Mesothelial cell of epicardium (in vitro differentiated cells): ENCODE data around the gene CCDC34. TPM values are rescaled to one million over a fixed set of nuclear protein-coding genes. Genes with fewer than 3 reads are reported as not detected.

Experiments
- DNase-seq, 2 experiments: peaks; one replicate each; pipeline ENCODE4 v3.0.0; 2021; ENCODE audit warnings: low spot score in 2 of 2; ENCODE audit not compliant: unreplicated experiment in 2 of 2
- H3K27ac Mint-ChIP-seq: 2 replicates; pipeline ENCODE4 v1.8.0; 2021; ENCODE audit warnings: mixed read lengths
- H3K27me3 Mint-ChIP-seq: 2 replicates; pipeline ENCODE4 v1.8.0; 2021; ENCODE audit warnings: low read depth, mixed read lengths
- H3K36me3 Mint-ChIP-seq: 2 replicates; pipeline ENCODE4 v1.8.0; 2021; ENCODE audit warnings: mixed read lengths
- H3K4me1 Mint-ChIP-seq: 2 replicates; pipeline ENCODE4 v1.8.0; 2021; ENCODE audit warnings: mixed read lengths
- H3K4me3 Mint-ChIP-seq: 2 replicates; pipeline ENCODE4 v1.8.0; 2021; ENCODE audit warnings: mild to moderate bottlenecking, moderate library complexity, mixed read lengths
- H3K9me3 Mint-ChIP-seq: 2 replicates; pipeline ENCODE4 v1.8.0; 2021; ENCODE audit warnings: mixed read lengths
- total RNA-seq: library from RNA; stranded (reverse); gene quantifications from 3 replicates; pipeline ENCODE4 v1.2.1, GENCODE V29; 2021
- TF ChIP-seq, protein P1 (sequence below): fragments of 200-600 bp; sonication (generic); IDR thresholded peaks from one replicate; pipeline ENCODE4 v1.5.0; 2021; ENCODE audit warnings: antibody characterized with exemption; ENCODE audit not compliant: unreplicated experiment

The CCDC34 gene
- total RNA-seq, 1 donor from 2014 or later, result 13.9 TPM

DNA sequence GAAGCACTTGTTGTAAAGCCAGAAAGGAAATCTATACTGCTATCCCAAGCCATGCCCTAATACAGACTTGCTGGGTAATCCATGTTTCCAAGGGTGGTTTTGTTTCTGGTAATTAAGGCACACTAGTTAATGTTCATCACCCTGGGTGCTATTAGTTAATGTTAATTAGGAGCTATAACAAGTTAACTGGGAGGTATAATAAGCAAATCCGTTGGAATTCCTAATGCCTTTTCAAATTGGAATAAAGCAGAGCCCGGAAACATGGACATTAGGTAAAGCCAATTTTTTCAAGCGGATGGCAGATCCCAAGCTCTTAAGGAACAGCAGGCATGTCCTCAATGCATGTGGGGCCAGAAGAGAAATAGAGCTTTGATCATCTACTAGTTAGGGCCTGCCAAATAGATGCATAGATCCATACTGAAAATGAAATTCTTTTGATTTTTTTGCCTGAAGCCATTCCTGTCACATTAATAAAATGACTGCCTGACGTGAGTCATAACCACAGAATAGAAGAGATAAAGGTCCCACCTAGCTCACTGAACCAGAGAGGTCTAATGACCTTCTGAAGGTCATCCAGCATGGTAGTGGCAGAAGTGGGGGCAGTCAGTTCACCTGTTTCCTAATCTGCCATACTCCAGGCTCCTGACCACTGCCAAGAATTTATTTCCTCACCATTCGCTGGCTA lies 28.5 kb upstream of the CCDC34 start:
- no peak for DNase-seq
- Mint-ChIP-seq H3K36me3 (no peaks in the 10 kb centered on the region), H3K4me3 (no peak overlapping the region), H3K4me1 (peaks cover 62% of the 10 kb centered on the region), H3K9me3 (no peaks in the 10 kb centered on the region), H3K27ac (no peak overlapping the region), H3K27me3 (no peaks in the 10 kb centered on the region)
- TF ChIP-seq, protein P1, sequence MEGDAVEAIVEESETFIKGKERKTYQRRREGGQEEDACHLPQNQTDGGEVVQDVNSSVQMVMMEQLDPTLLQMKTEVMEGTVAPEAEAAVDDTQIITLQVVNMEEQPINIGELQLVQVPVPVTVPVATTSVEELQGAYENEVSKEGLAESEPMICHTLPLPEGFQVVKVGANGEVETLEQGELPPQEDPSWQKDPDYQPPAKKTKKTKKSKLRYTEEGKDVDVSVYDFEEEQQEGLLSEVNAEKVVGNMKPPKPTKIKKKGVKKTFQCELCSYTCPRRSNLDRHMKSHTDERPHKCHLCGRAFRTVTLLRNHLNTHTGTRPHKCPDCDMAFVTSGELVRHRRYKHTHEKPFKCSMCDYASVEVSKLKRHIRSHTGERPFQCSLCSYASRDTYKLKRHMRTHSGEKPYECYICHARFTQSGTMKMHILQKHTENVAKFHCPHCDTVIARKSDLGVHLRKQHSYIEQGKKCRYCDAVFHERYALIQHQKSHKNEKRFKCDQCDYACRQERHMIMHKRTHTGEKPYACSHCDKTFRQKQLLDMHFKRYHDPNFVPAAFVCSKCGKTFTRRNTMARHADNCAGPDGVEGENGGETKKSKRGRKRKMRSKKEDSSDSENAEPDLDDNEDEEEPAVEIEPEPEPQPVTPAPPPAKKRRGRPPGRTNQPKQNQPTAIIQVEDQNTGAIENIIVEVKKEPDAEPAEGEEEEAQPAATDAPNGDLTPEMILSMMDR, result no peak

DNA sequence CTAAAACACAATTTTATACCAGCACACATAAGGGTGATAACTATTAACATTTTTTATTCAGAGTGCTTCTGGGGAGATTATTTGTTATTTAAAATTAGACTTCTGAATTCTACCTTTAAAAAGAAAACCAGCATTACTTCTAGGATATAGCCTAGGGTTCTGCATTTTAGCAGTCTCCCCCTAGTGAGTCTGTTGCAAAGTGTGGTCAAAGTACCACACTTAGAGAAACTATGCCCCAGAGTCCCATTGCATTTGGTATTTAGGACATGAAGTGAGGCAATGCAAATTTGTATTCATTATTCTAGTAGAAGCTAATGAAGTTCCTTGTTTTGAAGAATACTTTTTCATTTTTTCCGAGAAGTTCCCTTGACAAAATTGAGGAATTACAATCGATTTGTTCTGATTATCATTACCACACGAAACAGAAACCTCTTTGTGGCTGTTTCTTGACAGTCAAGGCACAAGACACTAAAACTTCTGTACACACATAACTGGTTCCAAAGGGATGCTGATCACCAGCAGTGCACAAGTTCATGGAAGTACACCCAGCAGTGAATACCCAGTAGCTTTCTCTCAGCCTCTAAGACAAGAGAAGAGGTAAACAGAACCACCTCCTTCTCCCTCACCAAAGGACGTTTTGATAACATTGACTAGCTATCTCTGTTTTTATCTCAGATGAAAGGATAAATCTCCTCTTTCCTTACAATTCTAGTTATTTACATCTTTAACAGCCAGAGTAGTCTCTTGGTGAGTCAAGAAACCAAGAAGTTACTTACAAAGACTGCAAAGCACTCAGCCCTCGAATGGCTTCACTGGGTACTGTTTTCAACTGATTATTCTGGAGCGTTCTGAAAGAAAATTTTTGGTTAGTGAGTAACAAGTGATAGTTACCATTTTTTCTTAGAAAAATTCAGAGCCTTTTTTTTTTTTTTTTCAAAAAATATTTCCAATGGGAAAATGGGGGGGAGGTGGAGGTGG lies 27.6 kb upstream of the CCDC34 start:
- H3K4me3 Mint-ChIP-seq, result no peak overlapping the region
- TF ChIP-seq, protein P1, result no peak
- H3K9me3 Mint-ChIP-seq, result no peaks in the 10 kb centered on the region
- no peaks in the 10 kb centered on the region for H3K36me3 Mint-ChIP-seq
- no peak for DNase-seq
- no peak overlapping the region for H3K27ac Mint-ChIP-seq
- no peaks in the 10 kb centered on the region for H3K27me3 Mint-ChIP-seq
- H3K4me1 Mint-ChIP-seq, result peaks cover 63% of the 10 kb centered on the region

DNA sequence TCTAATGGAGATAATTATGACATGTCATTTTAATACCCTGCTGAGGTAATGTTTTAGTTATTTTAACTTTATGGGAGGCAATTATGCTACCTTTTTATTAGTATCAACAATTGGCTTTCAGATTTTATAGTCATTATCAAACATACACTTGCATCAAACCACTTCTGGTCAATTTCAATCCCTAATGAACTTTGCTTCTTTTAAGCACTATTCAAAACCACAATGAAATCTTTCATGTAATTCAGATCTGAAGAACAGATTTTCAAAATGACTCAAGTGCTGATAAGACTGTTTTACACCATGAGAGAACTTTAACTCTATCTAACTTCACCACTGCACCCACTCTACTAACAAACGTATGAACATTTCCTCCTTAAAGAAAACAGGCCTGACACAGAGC lies 25.9 kb upstream of the CCDC34 start:
- no peak overlapping the region for H3K27ac Mint-ChIP-seq
- TF ChIP-seq, protein P1, result no peak
- H3K4me1 Mint-ChIP-seq, result peaks cover 59% of the 10 kb centered on the region
- no peak for DNase-seq
- no peaks in the 10 kb centered on the region for H3K27me3 Mint-ChIP-seq
- peaks cover 8% of the 10 kb centered on the region for H3K36me3 Mint-ChIP-seq
- H3K4me3 Mint-ChIP-seq, result no peak overlapping the region
- no peaks in the 10 kb centered on the region for H3K9me3 Mint-ChIP-seq

DNA sequence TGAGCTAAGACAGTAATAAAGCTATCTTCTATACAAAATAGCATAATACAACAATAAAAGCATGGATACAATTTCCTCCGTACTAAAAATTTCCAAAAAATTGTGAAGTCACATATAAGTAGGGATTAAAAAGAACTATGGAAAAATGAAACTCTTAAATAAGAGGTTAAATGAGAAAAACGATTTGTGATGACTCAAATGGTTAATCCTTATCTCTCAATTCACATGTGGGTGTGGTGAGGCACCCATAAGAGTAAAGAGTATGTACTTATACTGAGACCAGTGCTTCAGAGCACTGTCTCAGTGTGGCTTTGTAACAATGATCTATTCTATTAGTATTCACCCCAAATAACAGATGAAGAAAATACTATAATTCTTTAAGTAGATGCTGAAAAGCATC lies 25.0 kb upstream of the CCDC34 start:
- DNase-seq, result no peak
- no peak overlapping the region for H3K27ac Mint-ChIP-seq
- TF ChIP-seq, protein P1, result no peak
- H3K36me3 Mint-ChIP-seq, result peaks cover 12% of the 10 kb centered on the region
- H3K9me3 Mint-ChIP-seq, result no peaks in the 10 kb centered on the region
- H3K4me1 Mint-ChIP-seq, result peaks cover 54% of the 10 kb centered on the region
- no peak overlapping the region for H3K4me3 Mint-ChIP-seq
- no peaks in the 10 kb centered on the region for H3K27me3 Mint-ChIP-seq

DNA sequence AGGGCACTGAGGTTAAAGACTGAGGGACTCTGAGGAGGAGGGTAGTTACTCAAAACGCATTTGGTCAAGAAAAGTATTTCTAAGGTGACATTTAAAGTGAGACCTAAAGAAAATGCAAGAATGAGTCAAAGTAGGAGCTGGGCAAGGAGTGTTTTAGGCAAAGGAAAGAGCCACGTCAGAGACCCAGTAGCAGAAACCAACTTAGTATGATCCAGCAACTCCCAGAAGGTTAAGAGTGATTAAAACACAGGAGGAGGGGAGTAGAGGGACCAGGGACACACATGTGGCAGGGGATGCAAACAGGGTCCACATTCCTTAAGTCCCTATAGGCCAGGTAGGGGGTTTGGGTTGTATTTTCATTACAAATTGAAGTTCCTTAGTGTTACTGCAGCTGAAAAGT lies 24.3 kb upstream of the CCDC34 start:
- peaks cover 48% of the 10 kb centered on the region for H3K4me1 Mint-ChIP-seq
- no peak overlapping the region for H3K4me3 Mint-ChIP-seq
- H3K36me3 Mint-ChIP-seq, result peaks cover 12% of the 10 kb centered on the region
- DNase-seq, result no peak
- no peak overlapping the region for H3K27ac Mint-ChIP-seq
- no peaks in the 10 kb centered on the region for H3K9me3 Mint-ChIP-seq
- H3K27me3 Mint-ChIP-seq, result no peaks in the 10 kb centered on the region
- TF ChIP-seq, protein P1, result no peak
